Parathyroid adenoma (tissue), 2 donors: Measurements from ENCODE around the gene DMAC2.

Experiments used
- H2AFZ ChIP-seq: fragments of 300-600 bp; sonication (generic); one replicate; pipeline ENCODE4 v1.7.0; 2017; ENCODE audit warnings: antibody characterized with exemption, mild to moderate bottlenecking
- H3K27ac ChIP-seq: fragments of 300-600 bp; sonication (generic); one replicate; pipeline ENCODE4 v1.7.0; 2017
- H3K27me3 ChIP-seq: fragments of 300-600 bp; sonication (generic); one replicate; pipeline ENCODE4 v1.7.0; 2017; ENCODE audit warnings: low read length; ENCODE audit not compliant: control insufficient read depth, insufficient read depth
- H3K36me3 ChIP-seq: fragments of 300-600 bp; sonication (generic); one replicate; pipeline ENCODE4 v1.7.0; 2017; ENCODE audit warnings: low read length; ENCODE audit not compliant: control insufficient read depth, insufficient read depth
- H3K4me1 ChIP-seq: fragments of 300-600 bp; sonication (generic); one replicate; pipeline ENCODE4 v1.7.0; 2017; ENCODE audit warnings: control low read depth
- H3K4me2 ChIP-seq: fragments of 300-600 bp; sonication (generic); one replicate; pipeline ENCODE4 v1.7.0; 2017; ENCODE audit warnings: low read length
- H3K4me3 ChIP-seq: fragments of 300-600 bp; sonication (generic); one replicate; pipeline ENCODE4 v1.7.0; 2017; ENCODE audit warnings: low read depth, low read length
- H3K79me2 ChIP-seq: fragments of 300-600 bp; sonication (generic); one replicate; pipeline ENCODE4 v1.7.0; 2017; ENCODE audit warnings: control low read depth
- H3K9ac ChIP-seq: fragments of 300-600 bp; sonication (generic); one replicate; pipeline ENCODE4 v1.7.0; 2017; ENCODE audit warnings: mild to moderate bottlenecking
- H3K9me3 ChIP-seq: fragments of 300-600 bp; sonication (generic); one replicate; pipeline ENCODE4 v1.7.0; 2017; ENCODE audit warnings: low read length; ENCODE audit not compliant: control insufficient read depth
- TF ChIP-seq, protein P1 (sequence below): fragments of 300-600 bp; sonication (generic); IDR thresholded peaks from one replicate; pipeline ENCODE4 v1.7.0; 2017; ENCODE audit warnings: antibody characterized with exemption, mild to moderate bottlenecking
- donor health status: primary hyperparathyroidism.

Gene DMAC2

DNA sequence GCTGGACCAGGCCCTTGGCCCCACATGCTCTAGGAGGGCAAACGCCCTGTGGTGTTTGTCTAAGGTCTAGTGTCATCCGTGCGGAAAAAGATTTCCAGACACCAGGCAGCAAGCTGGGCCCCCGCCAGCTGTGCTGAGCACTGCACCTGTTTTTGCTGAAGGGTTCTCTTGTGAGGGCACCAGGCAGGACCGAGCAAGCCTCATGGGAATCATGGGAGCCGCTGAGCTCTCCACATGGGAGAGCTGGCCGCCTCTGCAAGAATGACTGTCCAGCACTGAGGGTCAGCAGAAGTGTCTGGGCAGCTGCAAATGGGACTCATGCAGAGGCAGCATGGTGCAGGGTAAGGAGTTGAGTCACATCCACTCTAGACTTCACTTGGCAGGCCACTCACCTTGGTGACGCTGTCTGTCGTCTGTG, 24.5 kb downstream of the DMAC2 start:
- no peaks in the 10 kb centered on the region for H3K36me3 ChIP-seq
- H3K4me1 ChIP-seq, result peaks cover 22% of the 10 kb centered on the region
- H3K27me3 ChIP-seq, result no peaks in the 10 kb centered on the region
- no peaks in the 10 kb centered on the region for H3K9me3 ChIP-seq
- no peak overlapping the region for H3K4me3 ChIP-seq
- peaks cover 4% of the 10 kb centered on the region for H3K79me2 ChIP-seq
- peak overlapping the region; percentile 45 for H3K27ac ChIP-seq
- H2AFZ ChIP-seq, result no peak overlapping the region
- TF ChIP-seq, protein P1, sequence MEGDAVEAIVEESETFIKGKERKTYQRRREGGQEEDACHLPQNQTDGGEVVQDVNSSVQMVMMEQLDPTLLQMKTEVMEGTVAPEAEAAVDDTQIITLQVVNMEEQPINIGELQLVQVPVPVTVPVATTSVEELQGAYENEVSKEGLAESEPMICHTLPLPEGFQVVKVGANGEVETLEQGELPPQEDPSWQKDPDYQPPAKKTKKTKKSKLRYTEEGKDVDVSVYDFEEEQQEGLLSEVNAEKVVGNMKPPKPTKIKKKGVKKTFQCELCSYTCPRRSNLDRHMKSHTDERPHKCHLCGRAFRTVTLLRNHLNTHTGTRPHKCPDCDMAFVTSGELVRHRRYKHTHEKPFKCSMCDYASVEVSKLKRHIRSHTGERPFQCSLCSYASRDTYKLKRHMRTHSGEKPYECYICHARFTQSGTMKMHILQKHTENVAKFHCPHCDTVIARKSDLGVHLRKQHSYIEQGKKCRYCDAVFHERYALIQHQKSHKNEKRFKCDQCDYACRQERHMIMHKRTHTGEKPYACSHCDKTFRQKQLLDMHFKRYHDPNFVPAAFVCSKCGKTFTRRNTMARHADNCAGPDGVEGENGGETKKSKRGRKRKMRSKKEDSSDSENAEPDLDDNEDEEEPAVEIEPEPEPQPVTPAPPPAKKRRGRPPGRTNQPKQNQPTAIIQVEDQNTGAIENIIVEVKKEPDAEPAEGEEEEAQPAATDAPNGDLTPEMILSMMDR, result no peak
- H3K4me2 ChIP-seq, result no peak overlapping the region
- H3K9ac ChIP-seq, result no peak overlapping the region

DNA sequence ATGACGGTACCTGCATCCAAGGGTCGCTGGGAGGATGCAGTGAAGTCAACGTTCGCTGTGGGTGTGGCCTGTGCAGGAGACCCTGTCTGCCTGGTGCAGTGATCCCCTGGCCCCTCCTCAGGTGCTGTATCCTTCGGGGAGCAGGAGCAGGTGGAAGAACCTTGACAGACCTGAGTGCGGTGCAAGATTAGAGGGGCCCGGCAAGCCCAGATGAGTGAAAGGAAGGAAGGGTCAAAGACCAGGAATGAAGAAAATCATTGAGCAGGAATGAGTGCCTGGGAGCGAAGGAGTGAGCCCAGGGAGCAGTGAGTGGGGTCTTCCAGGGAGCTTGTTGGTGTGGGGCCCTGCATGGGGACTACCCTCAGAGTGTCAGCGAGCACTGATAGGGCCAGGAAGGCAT, 25.3 kb downstream of the DMAC2 start:
- Histone ChIP-seq H2AFZ (no peak overlapping the region), H3K4me3 (no peak overlapping the region), H3K36me3 (no peaks in the 10 kb centered on the region), H3K4me1 (peaks cover 22% of the 10 kb centered on the region), H3K27me3 (no peaks in the 10 kb centered on the region), H3K79me2 (peaks cover 7% of the 10 kb centered on the region), H3K9ac (no peak overlapping the region), H3K4me2 (no peak overlapping the region), H3K27ac (peak overlapping the region; percentile 45), H3K9me3 (no peaks in the 10 kb centered on the region)
- TF ChIP-seq, protein P1, result no peak

DNA sequence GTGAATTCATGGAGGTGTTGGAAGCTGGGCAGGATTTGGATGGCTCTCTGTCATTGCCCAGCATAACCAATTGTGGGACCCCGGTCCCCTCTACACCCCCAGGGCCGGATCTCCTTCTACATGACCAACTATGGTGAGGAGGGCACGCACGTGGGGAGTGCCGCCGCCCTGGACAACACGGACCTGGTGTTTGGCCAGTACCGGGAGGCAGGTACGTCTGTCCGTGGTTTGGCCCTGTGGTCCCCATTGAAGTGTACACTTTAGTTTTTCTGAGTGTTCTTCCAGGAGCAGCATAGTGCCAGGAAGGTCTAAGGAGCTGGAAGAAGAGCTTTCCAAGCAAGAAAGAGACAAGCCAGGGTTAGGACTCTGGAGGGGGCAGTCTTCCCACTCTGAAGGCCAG, 25.8 kb downstream of the DMAC2 start:
- Histone ChIP-seq H3K9ac (no peak overlapping the region), H3K9me3 (no peaks in the 10 kb centered on the region), H3K36me3 (no peaks in the 10 kb centered on the region), H3K4me2 (no peak overlapping the region), H3K79me2 (peaks cover 7% of the 10 kb centered on the region), H3K4me1 (peaks cover 27% of the 10 kb centered on the region), H3K4me3 (no peak overlapping the region), H2AFZ (no peak overlapping the region), H3K27me3 (no peaks in the 10 kb centered on the region), H3K27ac (no peak overlapping the region)
- TF ChIP-seq, protein P1, result no peak

DNA sequence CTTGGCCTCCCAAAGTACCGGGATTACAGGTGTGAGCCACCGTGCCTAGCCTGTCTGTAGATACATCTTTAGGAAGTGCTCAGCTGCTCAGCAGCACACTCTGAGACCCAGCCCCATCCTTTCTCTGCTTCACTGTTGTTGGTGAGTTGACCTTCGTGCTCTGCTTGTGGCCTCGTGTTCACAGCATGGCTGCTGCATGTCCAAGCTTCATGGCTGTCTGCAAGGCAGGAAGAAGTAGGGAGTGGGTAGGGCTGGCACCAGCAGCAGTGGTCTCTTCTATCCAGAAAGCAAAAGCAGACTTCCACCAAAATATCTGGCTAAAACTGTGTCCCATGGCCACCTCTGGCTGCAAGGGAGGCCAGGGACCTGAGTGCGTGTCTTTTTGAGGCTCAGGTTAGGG, 26.8 kb downstream of the DMAC2 start:
- no peak overlapping the region for H3K9ac ChIP-seq
- no peaks in the 10 kb centered on the region for H3K36me3 ChIP-seq
- H3K9me3 ChIP-seq, result no peaks in the 10 kb centered on the region
- no peak overlapping the region for H3K4me2 ChIP-seq
- no peak overlapping the region for H2AFZ ChIP-seq
- no peak overlapping the region for H3K27ac ChIP-seq
- H3K79me2 ChIP-seq, result peaks cover 9% of the 10 kb centered on the region
- H3K4me3 ChIP-seq, result no peak overlapping the region
- no peaks in the 10 kb centered on the region for H3K27me3 ChIP-seq
- peaks cover 29% of the 10 kb centered on the region for H3K4me1 ChIP-seq
- TF ChIP-seq, protein P1, result no peak

DNA sequence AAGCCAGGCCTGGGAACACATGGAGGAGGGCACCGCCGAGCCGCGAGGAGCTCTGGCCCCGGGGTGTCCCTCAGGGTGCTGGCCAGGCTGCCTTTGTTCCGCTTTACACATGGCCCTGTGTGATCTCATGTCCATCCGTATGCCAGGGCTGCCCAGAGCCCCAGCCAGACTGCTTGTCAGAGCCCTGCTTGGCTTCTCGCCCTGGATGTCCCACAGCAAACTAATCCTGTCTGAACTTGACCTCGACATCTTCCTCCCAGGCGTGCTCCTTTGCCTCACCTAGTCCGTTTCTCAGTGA, 27.8 kb downstream of the DMAC2 start:
- H3K27ac ChIP-seq, result no peak overlapping the region
- no peak overlapping the region for H3K4me3 ChIP-seq
- no peak overlapping the region for H2AFZ ChIP-seq
- H3K79me2 ChIP-seq, result peaks cover 9% of the 10 kb centered on the region
- H3K4me2 ChIP-seq, result no peak overlapping the region
- TF ChIP-seq, protein P1, result no peak
- H3K36me3 ChIP-seq, result no peaks in the 10 kb centered on the region
- H3K27me3 ChIP-seq, result no peaks in the 10 kb centered on the region
- H3K9ac ChIP-seq, result no peak overlapping the region
- H3K9me3 ChIP-seq, result no peaks in the 10 kb centered on the region
- peaks cover 29% of the 10 kb centered on the region for H3K4me1 ChIP-seq
